Fibroblast of villous mesenchyme (primary cell): ENCODE measurements around the gene MAST4. TPM values are rescaled to one million over a fixed set of nuclear protein-coding genes. Genes with fewer than 3 reads are reported as not detected.
A peak's percentile ranks its signal among the peaks of the same experiment; 100 is the strongest.

Source experiments
- DNase-seq: peaks from one replicate; pipeline ENCODE4 v3.0.0-alpha.2; 2010; ENCODE audit warnings: low read depth
- H3K4me3 ChIP-seq: 2 replicates; pipeline ENCODE4 v1.5.1; 2011; ENCODE audit warnings: low read depth, mild to moderate bottlenecking, low read length
- CTCF ChIP-seq: IDR thresholded peaks from 2 replicates; pipeline ENCODE4 v1.5.1; 2012; ENCODE audit warnings: low read depth, mild to moderate bottlenecking, low read length; ENCODE audit not compliant: insufficient read depth
- total RNA-seq: library from RNA; depleted of rRNA; stranded (reverse); fragments of >200 nt; gene quantifications from 2 replicates; pipeline ENCODE4 v1.2.3, GENCODE V29; 2012

Gene MAST4
- total RNA-seq, 1 donor, result 8.2 TPM

DNA sequence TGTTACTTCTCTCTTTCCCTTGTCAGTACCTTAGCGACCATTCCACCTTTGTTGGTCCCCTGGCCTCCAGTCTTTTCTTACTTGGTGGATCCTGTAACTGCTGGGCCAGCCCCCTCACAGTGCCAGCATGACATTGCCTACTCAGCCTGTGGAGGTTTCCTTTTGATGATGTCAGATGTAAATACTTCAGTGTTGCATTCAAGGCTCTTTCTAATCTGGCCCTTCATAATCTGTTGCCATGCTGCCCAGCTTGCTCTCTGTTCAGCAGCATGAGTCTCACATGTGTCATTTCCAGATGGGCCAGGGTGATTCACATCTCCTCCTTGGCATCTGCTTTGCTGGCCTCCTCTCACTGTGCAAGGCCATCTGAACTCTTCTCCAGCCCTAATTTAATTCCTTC, 57.1 kb downstream of the MAST4 start:
- H3K4me3 ChIP-seq, result no peak overlapping the region
- no peak for DNase-seq
- TF ChIP-seq CTCF, result no peak

DNA sequence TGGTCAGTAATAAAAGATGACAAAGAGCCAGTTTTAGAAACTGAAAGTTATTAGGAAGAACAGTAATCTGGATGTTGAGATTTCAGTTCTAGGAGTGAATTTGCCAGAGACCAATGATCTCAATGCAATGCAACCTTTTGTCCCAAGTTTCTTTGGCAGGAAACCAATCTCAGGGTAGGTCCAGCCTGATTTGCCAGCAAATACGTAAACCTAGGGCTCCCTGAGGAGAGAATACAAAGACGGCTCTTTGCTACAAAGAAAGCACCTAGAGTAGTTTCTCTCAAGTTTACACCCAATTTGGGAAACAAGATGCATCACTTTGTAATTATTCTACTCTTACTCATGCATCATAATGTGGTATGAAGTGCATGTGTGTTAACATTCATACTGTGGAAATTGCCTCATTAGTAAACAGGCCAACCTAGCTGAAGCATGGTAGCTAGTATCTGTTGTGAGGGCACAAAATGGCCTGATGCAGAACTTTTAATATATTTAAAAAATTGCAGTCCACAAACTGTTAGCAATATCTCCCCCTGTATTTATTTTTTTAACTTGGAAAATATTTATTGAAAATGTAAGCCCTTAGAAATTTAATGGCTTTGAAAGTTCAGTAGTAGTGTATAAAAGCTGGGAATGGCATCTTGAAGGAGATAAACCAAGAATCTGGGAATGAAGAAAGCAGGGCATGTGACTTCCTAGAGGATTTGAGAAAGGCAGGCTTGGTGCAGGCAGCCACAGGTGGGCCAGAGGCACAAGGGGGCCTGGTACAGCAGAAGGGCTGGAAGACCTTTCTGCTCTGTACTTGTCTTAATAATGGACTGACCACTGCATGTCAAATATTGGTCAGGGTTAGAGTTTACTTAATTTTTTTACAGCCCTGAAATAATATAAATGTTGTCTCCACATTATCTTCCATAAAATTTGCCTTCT, 59.5 kb downstream of the MAST4 start:
- TF ChIP-seq CTCF, result no peak
- DNase-seq, result no peak

DNA sequence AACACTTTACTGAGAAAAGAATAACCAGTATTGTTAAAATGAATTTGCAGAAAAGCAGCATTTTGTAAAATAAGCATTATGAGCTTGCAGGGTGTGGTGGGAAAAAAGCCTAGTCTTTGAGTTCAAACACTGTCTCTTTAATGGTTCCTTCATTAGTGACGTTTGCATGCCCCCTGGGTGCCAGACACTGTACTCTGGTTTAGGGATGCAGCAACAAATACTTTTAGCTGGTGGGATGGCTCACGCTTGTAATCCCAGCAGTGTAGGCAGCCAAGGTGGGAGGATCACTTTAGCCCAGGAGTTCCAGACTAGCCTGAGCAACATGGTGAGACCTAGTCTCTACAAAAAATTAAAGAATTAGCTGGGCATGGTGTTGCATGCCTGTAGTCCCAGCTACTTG, 62.3 kb downstream of the MAST4 start:
- no peak for DNase-seq
- no peak for TF ChIP-seq CTCF
- H3K4me3 ChIP-seq, result no peak overlapping the region

More for the DNA sequence above, 59.5 kb downstream of the MAST4 start:
- no peak overlapping the region for H3K4me3 ChIP-seq

GRCh38 chr5:66659780-66660179, 63.6 kb downstream of the MAST4 start:
- no peak overlapping the region for H3K4me3 ChIP-seq
- no peak for TF ChIP-seq CTCF
- DNase-seq, result no peak

GRCh38 chr5:66660396-66660795, 64.2 kb downstream of the MAST4 start:
- H3K4me3 ChIP-seq, result no peak overlapping the region
- TF ChIP-seq CTCF, result no peak
- DNase-seq, result peak; percentile 6

DNA sequence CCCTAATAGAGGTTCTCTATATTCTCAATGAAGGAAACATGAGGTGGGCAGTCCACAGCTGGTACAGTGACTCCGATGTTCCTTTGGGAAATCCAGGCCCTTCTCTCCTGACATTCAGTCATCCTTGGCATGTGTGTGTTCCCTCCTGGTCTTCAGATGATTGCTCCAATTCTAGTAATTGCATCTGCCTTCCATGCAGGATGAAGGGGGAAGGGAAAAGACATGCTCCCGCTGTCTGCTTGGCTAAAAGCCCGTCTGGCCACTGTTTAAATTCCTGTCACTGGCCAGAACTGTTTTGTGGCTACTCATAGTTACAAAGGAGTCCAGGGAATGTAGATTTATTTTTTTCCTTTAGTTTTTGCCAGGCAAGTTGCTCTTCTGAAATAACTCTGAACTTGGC, 65.0 kb downstream of the MAST4 start:
- DNase-seq, result peak; percentile 33
- TF ChIP-seq CTCF, result no peak

More for the DNA sequence above, 65.0 kb downstream of the MAST4 start:
- no peak overlapping the region for H3K4me3 ChIP-seq
